NOMO-1 treated with dmso at 0.1 percent for 144 hours (cell line): ENCODE data around the gene UVRAG.
"Not testable (repeated sequence)": the region's sequence is repeated elsewhere in the genome, so short reads cannot be mapped to it uniquely, and the experiment has no call there.

ENCODE experiments used
- DNase-seq: peaks from one replicate; lab custom pipeline; 2025; ENCODE audit not compliant: unreplicated experiment; lab: John Stamatoyannopoulos, UW

Gene UVRAG

DNA sequence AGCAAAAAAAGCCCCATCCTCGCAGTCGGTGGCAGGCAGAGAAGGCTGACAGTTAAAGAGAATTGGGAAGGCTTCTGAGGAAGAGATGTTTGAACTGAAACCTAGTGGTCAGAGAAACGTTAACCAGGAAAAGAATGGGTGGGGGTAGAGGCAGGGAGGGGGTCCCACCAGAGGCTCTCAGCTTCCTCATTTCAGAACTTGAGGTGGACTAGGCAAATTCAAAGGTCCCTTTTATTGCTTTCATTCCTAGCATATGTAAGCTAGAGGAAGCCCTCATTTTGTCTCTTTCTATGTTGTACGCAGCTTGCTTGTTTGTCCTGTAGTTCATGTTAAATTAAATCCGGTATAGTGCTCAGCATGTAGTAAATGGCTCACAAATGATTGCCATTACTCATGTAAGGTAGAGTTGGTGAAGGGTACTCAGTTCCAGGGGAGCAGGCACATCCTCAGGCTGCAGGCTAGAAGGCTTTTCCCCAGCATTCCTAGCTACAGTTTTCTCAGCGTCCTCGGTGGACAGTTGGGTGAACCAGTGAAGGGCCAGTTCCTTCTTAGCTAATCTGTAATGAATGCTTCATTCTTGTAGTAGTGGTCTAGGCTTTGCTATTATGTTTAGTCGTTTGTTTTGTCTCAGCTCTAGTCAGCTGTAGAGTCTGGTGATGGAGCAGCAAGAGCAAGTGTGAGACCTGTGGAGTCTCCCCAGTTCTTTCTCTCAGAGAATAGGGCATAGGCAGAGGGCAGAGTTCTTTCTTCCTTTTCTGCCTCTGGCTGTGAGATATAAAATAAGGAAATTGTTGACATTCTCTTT lies 58.6 kb downstream of the UVRAG start:
- peak; percentile 51 for DNase-seq

DNA sequence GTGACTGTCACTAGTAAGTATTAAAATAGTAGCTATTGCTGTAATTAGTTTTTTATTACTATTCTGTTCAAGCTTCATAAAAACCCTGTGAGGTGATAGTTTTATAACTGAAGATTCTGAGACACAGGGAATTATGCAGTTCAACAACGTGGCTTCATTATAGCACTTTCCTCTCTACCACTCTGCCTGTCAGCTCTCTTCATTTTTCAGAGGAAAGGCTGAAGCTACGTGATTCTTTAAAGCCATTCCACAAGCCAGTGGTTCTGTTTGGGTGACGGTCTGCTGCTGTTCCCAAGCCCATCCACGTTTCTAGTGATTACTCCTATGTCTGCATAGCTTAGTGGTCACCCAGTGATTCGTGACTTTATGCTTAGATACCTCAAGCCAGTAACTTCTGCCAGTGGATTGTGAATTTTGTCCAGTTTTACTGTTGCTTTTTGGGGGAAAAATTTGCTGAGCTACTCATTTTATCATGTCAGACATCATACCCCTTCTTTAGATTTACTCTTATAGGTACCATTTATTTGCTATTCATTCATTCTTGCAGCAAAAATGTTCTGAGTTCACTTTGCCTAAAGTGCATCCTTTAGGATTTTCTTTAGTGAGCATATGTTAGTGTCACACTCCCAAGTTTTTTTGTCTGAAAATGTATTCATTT lies 59.8 kb downstream of the UVRAG start:
- DNase-seq = no peak

DNA sequence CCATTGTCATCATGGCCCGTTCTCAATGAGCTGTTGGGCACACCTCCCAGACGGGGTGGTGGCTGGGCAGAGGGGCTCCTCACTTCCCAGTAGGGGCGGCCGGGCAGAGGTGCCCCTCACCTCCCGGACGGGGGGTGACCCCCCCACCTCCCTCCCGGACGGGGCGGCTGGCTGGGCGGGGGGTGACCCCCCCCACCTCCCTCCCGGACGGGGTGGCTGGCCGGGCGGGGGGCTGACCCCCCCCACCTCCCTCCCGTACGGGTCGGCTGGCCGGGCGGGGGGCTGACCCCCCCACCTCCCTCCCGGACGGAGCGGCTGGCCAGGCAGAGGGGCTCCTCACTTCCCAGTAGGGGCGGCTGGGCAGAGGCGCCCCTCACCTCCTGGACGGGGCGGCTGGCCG lies 62.3 kb downstream of the UVRAG start:
- DNase-seq = not testable (repeated sequence)

DNA sequence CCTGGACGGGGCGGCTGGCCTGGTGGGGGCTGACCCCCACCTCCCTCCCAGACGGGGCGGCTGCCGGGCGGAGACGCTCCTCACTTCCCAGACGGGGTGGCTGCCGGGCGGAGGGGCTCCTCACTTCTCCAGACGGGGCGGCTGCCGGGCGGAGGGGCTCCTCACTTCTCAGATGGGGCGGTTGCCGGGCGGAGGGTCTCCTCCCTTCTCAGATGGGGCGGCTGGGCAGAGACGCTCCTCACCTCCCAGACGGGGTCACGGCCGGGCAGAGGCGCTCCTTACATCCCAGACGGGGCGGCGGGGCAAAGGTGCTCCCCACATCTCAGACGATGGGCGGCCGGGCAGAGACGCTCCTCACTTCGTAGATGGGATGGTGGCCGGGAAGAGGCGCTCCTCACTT lies 62.9 kb downstream of the UVRAG start:
- DNase-seq = not testable (repeated sequence)

GRCh38 chr11:75878933-75879332 lies 63.9 kb downstream of the UVRAG start:
- no peak for DNase-seq

- no peak for DNase-seq
Observed at GRCh38 chr11:75879737-75880136, 64.7 kb downstream of the UVRAG start.

GRCh38 chr11:75880343-75880742 lies 65.3 kb downstream of the UVRAG start:
- DNase-seq = not testable (repeated sequence)

- DNase-seq = no peak
Observed at GRCh38 chr11:75884321-75884720, 69.3 kb downstream of the UVRAG start.

GRCh38 chr11:75888416-75888815 lies 73.4 kb downstream of the UVRAG start:
- DNase-seq = no peak

- DNase-seq = peak; percentile 87
Observed at GRCh38 chr11:75891947-75892739, 77.1 kb downstream of the UVRAG start.

DNA sequence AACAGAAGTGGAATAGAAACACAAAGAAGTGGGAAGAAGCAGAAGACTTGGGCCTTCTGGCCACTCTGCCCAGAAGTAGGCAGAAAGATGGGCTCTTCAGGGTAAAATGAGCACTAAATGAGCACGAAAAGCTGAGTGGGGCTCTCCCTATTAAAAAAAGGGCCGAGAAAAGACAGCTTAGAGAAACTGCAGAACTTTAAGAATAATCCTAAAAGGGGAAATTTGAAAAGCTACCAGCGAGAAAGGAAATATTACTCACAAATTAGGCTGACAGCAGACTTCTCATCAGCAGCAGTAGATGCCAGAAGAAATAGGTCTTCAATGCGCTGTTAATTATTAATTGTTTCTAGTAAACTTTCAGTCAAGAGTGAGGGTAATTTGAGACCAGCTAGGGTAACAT lies 78.2 kb downstream of the UVRAG start:
- no peak for DNase-seq

- DNase-seq = no peak
Observed at GRCh38 chr11:75894036-75894585, 79.1 kb downstream of the UVRAG start.

GRCh38 chr11:75896843-75897419 lies 81.9 kb downstream of the UVRAG start:
- DNase-seq = peak; percentile 18

DNA sequence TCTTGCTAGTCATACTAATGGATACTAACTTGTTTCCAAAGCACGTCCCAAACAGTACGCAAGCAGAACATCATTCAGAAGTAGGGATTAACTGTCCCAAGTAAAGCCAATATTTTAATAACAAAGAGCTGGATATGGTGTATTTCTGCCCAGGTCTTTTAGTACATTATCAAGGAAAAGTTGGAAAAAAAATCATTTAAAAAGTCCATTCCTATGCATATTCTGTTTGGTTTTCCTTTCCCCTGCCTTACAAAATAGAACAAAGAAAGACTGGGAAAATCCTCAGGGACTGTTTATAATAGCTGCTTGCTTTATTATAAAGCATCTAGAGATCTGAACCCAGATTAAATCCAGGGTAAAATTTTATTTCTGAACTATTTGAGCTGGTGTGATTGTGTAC lies 83.9 kb downstream of the UVRAG start:
- no peak for DNase-seq

DNA sequence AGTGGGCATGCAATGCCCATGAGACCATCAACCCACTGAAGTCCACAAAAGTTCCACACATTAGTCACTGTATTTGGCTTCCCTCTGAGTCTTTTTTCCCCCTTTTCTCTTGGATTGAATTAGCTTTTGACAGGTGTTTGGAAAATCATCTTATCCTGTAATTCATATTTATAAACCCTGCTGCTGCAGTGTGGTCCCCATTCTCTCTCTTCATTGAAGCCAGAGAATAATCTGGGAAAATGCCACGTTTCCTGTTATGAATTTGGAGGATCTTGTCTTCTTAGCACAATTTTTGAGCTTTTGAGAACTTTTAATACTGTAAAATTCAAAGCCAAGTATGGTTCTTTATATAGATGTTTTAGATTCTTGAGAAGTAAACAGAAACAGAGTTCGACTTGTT lies 84.8 kb downstream of the UVRAG start:
- no peak for DNase-seq

DNA sequence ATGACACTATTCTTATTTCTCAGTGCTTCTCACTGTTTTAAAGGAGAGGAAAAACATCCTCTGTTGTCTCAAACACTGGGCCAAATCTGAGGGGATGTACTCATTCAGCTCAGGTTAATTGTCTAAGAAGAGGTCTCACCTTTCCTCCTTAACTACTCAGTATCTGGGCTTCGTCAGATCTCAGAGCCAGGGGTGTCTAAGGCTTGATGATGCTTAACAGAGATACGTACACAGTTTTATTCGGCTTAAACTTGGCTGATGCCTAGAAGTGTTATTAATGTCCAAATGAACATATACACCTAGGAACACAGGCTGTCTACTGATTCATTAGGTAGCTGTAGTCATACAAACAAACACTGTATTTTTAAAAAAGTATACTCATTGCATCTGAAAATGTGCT lies 85.8 kb downstream of the UVRAG start:
- no peak for DNase-seq

GRCh38 chr11:75902631-75903030 lies 87.6 kb downstream of the UVRAG start:
- DNase-seq = no peak

- no peak for DNase-seq
Observed at GRCh38 chr11:75903276-75903675, 88.3 kb downstream of the UVRAG start.

GRCh38 chr11:75905434-75905833 lies 90.4 kb downstream of the UVRAG start:
- DNase-seq = no peak

DNA sequence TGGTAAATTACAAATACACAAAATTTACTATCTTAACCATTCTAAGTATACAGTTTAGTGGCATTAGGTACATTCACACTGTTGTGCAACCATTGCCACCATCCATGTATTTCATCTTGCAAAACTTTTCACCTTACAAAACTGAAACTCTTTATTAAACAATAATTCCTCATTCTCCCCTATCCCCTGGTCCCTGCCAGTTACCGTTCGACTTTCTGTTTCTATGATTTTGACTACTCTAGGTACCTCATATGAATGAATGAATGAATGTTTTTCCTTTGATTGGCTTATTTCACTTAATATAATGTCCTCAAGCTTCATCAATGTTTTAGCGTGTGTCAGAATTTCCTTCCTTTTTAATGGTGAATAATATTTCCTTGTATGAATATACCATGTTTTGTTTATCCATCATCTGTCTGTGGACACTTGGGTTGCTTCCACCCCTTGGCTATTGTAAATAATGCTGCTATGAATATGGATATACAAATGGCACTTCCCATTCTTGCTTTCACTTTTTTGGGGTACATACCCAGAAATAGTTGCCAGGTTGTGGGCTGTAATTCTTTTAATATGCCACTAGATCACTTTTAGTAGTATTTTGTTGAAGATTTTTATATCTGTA lies 93.0 kb downstream of the UVRAG start:
- no peak for DNase-seq
